ENCODE results near the gene HS3ST3B1. TPM values are rescaled to one million over a fixed set of nuclear protein-coding genes. Genes with fewer than 3 reads are reported as not detected.

The HS3ST3B1 gene
- 0.94 TPM for total RNA-seq

GRCh38 chr17:14300575-14301278 is at the start of gene HS3ST3B1:
Gene HS3ST3B1, plus strand, starts transcription at chr17:14301081. Its CDS starts 438 bp downstream, at chr17:14301519.

Other genes starting within 250 kb of the HS3ST3B1 start
- gene COX10, start 231.6 kb upstream of the HS3ST3B1 start, total RNA-seq = 36.6 TPM
- gene CDRT15, start 64.2 kb upstream of the HS3ST3B1 start, total RNA-seq = not detected